Stimulated activated CD8-positive, alpha-beta memory T cell treated with anti-CD3 and anti-CD28 coated beads, Interleukin-7, amount 100 ng/mL, for 48 hours (primary cell): ENCODE results near the gene GUSB.
"Not testable (repeated sequence)": the region's sequence is repeated elsewhere in the genome, so short reads cannot be mapped to it uniquely, and the experiment has no call there.

Experiments used
- DNase-seq, 2 donors: peaks; one replicate each; pipeline ENCODE4 v3.0.0-alpha.2; 2020; ENCODE audit warnings: low read depth in 1 of 2; ENCODE audit errors: extremely low read depth in 1 of 2

GUSB gene

DNA sequence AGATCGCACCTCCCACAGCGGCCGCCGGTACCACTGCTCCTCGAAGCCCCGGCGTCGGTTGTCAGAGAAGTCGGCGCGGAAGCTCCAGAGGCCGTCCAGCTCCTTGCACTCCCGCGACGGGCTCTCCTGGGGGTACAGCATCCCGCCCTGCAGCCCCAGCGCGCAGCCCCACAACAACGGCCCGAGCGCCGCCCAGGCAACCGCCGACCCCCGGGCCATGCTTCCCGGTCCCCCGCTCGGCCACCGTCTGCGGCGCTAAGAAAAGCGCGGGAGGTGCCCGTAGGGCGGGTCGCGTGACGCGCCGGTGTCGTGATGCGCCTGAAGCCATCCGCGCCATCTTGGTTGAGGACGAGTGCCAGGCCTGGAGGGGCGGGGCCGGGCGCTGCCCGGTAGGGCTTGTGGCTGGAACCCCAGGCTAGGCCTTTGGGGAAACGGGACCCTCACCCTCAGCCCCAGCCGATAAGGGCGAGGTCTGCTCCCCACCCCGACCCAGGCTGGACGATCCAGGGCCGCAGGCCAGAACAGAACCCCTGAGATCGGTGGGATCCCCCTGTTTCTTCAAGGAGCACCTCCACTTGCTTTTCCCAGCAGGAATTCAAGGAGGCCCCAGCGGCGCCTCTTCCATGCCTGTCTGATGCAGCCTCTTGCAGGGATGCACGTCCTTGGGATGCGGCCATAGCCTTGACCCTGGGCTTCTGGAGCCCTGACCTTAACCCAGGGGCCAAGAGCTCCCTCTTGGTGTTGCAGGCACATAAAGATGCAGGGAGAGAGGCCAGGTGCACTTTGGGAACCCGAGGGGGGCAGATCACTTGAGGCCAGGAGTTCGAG, at the start of gene GUSB:
Gene GUSB, minus strand, starts transcription at position 249 of the 828 bp plus-strand sequence. Its CDS starts 30 bp downstream, at position 219.
- DNase-seq, result peak; percentile 78 to 85

DNA sequence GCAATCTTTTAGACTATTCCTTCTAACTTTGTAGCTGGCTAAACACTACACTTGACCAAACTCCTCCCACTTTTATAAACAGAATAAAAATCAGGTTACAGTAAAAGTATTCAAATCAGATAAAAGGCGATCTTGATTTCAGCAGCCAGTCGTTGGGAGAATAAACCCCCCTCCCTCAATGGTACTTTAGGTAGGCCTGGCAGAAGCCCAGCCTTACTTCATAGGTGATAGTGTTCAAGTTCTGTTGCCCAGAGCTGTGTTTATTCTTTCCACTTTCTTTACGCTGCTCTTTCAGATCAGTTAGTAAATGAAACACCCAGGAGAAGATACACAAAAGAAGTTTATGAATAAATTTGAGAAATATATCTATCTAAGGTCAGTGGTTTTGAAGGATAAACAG, 46.3 kb upstream of the GUSB start:
- not testable (repeated sequence) for DNase-seq

DNA sequence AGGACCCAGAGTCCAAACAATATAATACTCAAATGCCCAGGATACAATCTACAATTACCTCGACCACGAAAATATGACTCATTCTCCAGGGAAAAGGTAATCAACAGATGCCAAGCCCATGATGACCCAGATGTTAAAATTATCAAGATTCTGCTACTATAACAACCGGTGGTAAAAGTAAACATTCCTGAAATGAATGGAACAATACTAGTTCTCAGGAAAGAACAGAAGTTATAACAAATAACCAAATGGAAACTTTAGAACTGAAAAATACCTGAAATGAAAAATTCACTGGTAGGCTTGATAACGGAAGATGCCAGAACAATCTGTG, 34.1 kb upstream of the GUSB start:
- DNase-seq, result no peak

DNA sequence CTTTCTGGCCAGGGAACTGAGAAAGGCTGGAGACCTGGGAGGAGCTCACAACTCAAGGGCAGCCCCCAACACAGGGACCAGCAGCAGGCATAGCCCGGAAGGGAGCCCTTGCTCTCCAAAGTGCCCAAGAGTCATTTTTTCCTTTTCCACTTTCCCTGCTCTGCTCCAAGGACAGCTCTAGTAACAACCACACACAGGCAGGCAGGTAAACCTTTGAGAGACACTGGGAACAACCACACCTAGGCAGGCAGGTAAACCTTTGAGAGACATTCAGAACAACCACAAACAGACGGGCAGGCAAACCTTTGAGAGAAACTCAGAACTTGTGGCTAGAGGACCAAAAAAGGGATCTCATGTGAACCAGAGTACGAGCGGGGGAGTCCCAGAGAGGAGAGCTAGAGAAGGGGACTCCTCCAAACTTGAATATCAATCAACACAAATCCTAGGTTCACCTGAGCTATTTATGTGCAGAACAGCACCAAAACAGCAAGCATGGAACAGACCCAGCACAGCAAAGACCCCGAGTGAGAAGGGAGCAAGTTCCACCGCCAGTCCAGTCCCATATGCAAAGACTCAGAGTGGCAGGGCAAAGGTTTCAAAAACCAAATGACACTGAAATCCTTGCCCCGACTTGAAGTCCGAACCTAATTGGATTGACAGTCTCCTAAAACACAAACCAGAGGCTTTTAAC, 33.6 kb upstream of the GUSB start:
- no peak for DNase-seq

DNA sequence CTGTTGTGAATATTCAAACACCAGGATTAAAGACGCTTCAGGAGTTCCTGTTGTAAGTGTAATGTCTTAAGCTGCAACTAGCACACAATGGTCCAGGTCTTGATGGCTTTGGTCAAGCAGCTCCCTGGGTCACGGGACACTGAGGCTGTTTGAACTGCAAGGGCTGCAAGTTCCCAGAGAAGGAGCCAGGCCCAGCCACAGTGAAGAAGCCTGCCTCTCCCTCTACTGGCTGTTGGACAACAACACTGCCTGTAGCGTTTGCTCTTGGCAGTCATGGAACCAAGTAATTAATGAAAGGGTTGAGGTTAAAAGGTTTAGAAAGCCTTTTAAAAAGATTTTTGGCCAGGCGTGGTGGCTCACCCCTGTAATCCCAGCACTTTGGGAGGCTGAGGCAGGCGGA, 31.9 kb upstream of the GUSB start:
- DNase-seq, result no peak

DNA sequence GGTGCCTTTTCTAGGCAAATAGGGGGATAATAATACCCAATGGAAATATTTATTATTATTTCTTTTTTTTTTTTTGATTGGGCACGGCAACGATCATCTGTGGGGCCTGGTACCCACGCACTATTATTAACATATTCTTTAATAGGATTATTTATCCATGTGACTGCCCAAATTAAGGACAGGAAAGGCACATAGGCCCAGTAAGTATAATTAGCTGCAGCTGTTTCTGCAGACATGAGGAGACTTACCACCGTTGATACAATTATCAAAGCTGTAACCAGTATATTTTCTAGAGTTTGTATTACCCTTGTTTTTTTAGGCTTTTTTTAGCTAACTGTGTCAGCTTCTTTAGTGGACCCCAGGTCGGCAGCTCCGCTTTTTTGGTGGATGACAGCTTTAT, 25.2 kb upstream of the GUSB start:
- no peak for DNase-seq

DNA sequence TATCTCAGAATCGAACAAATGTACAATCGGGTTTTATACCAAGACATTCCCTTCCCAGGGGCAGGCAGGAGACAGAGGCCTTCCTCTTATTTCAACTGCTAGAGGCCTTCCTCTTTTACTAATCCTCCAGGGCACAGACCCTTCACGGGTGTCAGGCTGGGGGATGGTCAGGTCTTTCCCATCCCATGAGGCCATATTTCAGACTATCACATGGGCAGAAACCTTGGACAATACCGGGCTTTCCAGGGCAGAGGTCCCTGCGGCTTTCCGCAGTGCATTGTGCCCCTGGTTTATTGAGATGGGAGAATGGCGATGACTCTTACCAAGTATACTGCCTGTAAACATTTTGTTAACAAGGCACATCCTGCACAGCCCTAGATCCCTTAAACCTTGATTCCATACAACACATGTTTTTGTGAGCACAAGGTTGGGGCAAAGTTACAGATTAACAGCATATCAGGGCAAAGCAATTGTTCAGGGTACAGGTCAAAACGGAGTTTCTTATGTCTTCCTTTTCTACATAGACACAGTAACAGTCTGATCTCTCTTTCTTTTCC, 23.2 kb upstream of the GUSB start:
- DNase-seq, result not testable (repeated sequence)

DNA sequence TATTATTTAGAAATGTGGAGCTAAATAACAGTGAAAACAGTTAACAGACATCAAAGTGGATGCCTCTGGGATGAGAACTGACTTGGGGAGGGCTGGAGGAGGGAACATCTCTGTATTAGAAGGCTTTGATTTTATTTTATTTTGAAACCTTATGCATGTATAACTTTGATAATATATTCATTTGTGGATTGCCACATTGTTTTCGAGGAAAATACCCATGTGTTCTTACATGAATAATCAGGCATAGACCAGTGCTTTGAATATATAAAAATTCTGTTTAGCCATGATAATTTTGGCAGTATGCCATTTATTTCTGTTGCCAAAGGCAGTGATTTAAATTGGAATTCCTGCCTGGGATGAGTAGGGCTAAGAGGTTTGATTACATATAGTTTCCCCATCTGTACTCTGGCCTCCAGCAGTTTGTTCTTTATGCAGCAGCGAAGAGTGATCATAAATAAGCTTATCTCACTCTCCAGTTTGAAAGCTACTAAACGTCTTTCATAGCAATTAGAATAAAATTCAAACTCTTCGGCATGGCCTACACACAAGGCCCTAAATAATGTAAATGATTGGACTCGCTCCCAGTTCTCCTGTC, 18.9 kb upstream of the GUSB start:
- DNase-seq, result not testable (repeated sequence)

DNA sequence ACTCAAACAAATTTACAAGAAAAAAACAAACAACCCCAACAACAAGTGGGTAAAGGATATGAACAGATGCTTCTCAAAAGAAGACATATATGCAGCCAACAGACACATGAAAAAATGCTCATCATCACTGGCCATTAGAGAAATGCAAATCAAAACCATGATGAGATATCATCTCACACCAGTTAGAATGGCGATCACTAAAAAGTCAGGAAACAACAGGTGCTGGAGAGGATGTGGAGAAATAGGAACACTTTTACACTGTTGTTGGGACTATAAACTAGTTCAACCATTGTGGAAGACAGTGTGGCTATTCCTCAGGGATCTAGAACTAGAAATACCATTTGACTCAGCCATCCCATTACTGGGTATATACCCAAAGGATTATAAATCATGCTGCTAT, 13.0 kb upstream of the GUSB start:
- DNase-seq, result not testable (repeated sequence)

DNA sequence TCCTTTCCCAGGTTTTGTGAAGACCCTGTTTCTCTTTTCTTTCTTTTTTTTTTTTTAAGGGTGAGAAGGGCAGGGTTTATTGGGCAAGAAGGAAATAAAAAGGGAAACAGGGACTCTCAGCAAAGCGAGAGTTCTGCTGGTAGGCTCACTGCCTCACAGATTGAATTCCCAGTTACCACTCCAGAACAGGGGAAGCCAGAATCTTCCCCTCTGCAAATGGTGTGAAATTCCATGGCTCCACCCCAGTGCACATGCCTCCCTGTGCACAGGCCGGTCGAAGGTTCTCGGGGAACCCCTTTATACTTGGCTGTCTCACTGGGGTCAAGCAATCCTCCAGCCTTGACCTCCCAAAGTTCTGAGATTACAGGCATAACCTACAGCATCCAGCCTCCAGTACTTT, 10.5 kb upstream of the GUSB start:
- no peak for DNase-seq

DNA sequence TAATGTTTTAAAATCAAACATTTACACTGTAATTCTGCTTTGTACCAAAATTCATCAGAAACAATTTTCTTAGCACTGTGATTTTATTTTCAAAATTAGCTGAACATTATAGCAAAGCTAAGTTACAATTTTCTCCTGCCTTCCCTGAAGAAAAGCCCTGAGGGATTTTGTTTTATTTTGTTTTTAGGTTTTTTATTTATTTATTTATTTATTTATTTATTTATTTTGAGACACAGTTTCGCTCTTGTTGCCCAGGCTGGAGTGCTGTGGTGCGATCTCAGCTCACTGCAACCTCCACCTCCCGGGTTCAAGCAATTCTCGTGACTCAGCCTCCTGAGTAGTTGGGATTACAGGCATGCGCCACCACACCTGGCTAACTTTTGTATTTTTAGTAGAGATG, 9.8 kb upstream of the GUSB start:
- not testable (repeated sequence) for DNase-seq

DNA sequence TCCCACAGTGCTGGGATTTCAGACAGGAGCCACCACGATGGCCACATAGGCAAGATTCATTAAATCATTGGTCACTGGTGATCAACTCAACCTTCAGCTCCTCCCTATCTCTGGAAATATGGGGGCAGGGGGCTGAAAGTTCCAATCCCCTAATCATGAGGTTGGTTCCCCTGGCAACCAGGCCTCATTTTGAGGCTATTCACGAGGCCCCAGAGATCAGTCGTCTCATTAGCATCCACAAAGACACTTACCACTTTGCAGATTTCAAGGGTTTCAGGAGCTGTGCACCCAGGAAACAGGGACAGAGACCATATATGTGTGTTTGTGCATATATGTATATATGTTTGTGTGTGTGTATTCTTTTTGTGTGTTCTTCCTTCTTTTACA, 7.7 kb upstream of the GUSB start:
- no peak for DNase-seq

DNA sequence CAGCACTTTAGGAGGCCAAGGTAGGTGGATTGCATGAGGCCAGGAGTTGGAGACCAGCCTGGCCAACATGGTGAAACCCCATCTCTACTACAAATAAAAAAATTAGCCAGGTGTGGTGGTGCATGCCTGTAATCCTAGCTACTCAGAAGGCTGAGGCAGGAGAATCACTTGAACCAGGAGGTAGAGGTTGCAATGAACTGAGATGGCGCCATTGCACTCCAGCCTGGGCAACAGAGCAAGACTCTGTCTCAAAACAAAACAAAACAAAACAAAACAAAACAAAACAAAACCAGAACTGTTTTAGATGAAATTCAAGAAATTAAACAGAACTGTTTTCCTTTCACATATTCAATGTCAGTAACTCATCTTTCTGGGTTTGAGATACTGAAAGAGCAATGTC, 6.5 kb upstream of the GUSB start:
- DNase-seq, result not testable (repeated sequence)

DNA sequence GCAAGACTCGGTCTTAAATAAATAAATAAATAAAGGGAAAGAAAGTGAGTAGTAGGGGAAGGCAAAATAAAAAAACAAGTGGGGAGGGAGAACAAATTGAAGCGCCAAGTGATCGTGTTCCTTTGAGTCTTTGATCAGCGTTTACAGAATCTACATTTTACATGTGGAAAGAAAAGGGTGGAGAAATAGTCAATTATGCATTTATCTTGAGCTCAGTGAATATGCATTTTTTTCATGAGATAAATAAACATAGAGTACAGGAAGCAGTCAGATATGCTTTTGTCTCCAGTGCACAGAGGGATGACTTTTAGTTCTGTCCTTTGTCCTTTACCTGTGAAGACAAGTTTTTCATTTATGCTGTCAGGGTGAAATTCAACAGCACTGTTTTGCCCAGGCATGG, 6.1 kb upstream of the GUSB start:
- DNase-seq, result no peak

DNA sequence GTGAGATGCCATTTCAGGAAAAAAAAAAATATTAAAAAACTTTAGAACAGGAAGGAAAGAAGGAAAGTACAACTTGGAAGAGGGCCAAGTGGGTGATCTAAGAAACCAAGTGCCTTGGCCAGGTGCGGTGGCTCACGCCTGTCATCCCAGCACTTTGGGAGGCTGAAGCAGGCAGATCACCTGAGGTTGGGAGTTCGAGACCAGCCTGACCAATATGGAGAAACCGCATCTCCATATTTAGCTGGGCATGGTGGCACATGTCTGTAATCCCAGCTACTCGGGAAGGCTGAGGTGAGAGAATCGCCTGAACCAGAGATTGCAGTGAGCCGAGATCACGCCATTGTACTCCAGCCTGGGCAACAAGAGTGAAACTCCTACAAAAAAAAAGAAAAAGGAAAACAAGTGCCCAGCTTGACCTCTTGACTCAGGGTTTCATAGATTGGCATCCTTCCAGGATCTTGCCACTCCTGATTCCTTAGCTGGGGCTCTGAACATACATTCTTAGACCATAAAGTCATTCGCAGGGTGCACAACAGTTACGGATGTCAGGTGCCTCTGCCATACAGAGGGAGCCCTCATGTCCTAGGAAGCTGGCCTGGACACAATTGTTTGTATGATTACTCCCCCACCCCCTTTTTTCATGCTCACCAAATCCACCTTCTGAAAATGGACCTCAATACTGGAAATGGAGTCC, 2.1 kb upstream of the GUSB start:
- no peak for DNase-seq

DNA sequence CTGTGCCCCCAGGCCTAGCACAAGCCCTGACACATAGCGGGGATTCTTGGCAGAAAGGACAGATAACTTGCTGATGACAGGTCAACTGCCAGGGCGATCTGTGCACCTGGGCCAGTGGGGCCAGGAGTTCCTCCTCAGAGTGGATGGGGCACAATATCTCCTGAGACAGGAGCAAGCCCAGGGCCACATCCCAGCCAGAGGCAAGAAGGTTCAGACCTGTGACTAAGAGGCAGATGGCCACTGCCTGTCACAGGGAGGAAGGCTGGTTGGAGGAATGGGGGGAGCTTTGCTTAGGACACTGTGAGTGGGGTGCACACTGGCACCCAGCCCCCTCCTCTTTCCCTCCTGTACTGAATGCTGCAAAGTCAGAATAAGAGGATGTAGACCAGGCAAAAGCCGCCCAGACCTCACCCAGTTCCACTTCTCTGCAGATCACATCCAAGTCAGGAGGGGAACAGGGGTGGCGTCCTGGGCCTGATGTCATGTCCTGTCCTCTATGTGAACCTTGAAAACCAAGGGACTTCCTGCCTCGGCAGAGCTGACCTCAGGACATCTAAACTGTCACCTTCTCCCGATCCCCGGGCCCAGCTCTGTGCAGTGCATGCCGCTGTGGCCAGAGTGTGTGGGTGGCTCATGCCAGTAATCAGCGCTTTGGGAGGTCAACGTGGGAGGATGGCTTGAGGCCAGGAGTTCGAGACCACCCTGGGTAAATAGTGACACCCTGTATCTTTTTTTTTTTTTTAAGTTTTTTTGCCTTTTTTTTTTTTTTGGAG, 1.3 kb downstream of the GUSB start:
- peak; percentile 26 to 48 for DNase-seq

DNA sequence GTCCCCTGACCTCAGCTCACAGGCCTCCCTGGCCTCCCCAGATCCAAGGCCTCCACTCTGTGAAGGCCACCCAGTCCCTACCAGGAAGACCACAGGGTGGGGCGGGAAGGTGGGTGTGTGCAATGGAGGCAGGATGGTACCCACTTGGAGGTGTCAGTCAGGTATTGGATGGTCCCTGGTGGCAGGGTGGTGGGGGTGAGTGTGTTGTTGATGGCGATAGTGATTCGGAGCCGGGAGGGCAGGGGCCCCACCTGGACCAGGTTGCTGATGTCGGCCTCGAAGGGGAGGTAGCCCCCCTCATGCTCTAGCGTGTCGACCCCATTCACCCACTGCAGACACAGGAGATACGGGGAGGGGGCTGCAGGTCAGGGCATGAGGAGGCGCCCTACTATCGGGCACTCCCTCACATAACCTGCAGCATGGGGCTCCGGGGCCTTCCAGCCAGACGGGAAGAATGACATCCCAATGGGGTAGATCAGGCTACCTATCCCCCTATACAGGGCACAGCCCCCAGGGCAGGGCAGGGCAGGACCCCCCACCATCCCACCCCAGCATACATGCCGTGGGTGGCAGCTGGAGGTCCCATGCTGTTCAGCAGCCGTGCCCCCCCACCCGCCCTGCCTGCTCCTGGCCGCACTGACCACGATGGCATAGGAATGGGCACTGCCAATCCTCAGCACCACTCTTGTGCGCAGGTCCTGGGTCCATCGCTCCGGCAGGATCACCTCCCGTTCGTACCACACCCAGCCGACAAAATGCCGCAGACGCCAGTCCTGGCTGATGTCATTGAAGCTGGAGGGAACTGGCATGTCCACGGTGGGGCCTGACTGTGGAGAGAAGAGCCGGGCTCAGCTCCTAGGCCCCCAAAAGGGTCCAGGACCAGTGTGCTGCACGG, 2.2 kb downstream of the GUSB start:
- no peak for DNase-seq

DNA sequence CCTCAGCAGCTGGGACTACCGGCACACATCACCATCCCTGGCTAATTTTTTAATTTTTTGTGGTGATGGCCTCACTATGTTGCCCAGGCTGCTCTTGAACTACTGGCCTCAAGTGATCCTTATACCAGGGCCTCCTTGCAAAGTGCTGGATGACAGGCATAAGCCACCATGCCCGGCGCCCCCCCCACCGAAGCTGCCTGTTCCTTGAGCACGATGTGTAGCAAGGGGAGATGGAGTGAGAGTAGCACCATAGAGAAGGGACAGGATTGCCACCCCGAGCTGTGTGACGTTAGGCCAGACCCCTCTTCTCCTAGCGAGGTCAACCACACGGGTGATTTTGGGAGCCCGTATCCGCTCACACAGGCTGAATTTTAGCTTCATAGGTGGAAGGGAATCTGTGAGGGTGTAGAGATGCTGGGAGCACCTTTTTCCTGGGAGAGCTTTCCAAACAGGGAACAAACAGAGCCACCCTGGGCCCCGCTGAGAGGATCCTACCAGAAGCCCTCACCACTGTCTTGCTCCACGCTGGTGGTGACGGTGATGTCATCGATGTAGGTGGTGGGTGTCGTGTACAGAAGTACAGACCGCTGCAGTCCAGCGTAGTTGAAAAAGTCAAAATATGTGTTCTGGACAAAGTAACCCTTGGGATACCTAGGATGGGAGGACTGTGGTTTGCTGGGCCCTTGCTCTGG, 3.0 kb downstream of the GUSB start:
- no peak for DNase-seq

DNA sequence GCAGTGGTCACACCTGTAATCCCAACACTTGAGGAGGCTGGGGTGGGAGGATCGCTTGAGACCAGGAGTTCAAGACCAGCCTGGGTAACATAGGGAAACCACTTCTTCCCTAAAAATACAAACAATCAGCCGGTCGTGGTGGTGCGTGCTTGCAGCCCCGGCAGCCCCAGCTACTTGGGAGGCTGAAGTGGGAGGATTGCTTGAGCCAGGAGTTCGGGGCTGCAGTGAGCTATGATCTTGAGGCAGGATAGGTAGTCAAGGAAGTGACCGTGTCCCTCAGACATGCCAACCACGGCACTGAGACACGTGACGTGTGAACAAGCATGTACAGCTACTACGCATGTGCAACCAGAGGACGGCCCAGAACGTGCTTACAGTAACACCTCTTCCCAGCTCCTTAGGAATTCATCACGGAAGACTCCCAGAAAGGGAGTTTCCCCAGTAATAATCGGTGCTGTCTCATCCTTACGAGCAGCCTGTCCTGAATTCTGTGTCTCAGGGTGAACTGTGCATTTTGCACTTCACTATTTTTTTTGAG, 5.3 kb downstream of the GUSB start:
- DNase-seq, result no peak
